DOHH2 (cell line): Measurements from ENCODE around the gene SLC7A9.

Experiments
- H3F3A ChIP-seq: fragments of 200-600 bp; sonication (generic), shearing (Covaris generic); 2 replicates; pipeline ENCODE4 v1.6.0; 2016; ENCODE audit warnings: antibody characterized with exemption, mild to moderate bottlenecking; ENCODE audit not compliant: control insufficient read depth, insufficient read depth
- H3K27ac ChIP-seq: fragments of 200-600 bp; sonication (generic); 2 replicates; pipeline ENCODE4 v1.5.1; 2014; ENCODE audit warnings: low read depth, mild to moderate bottlenecking, low read length, moderate library complexity
- H3K27me3 ChIP-seq: fragments of 200-600 bp; sonication (generic); 2 replicates; pipeline ENCODE4 v1.6.1; 2014; ENCODE audit warnings: mild to moderate bottlenecking, low read length, mixed read lengths; ENCODE audit not compliant: control insufficient read depth
- H3K36me3 ChIP-seq: fragments of 200-600 bp; sonication (generic); 2 replicates; pipeline ENCODE4 v1.6.1; 2014; ENCODE audit warnings: mild to moderate bottlenecking, low read length, moderate library complexity, mixed read lengths; ENCODE audit not compliant: control insufficient read depth
- H3K4me1 ChIP-seq: fragments of 200-600 bp; sonication (generic); 2 replicates; pipeline ENCODE4 v1.6.1; 2014; ENCODE audit warnings: mild to moderate bottlenecking, low read length, mixed read lengths; ENCODE audit not compliant: control insufficient read depth
- H3K4me2 ChIP-seq: fragments of 200-600 bp; sonication (generic); 2 replicates; pipeline ENCODE4 v1.6.0; 2014; ENCODE audit warnings: mild to moderate bottlenecking, low read length, moderate library complexity
- H3K4me3 ChIP-seq: fragments of 200-600 bp; sonication (generic); 2 replicates; pipeline ENCODE4 v1.5.1; 2014; ENCODE audit warnings: mild to moderate bottlenecking, low read length, mixed read lengths
- H3K79me2 ChIP-seq: fragments of 200-600 bp; sonication (generic); 2 replicates; pipeline ENCODE4 v1.6.1; 2014; ENCODE audit warnings: mild to moderate bottlenecking, low read length, mixed read lengths; ENCODE audit not compliant: control insufficient read depth
- H3K9me2 ChIP-seq: fragments of 200-600 bp; sonication (generic); replicated peaks from 2 replicates; pipeline ENCODE4 v1.6.1; 2014; ENCODE audit warnings: mild to moderate bottlenecking, low read length, mixed read lengths; ENCODE audit not compliant: control insufficient read depth
- H3K9me3 ChIP-seq: fragments of 200-600 bp; sonication (generic); 2 replicates; pipeline ENCODE4 v1.6.1; 2014; ENCODE audit warnings: antibody characterized with exemption, low read length, mixed read lengths; ENCODE audit not compliant: control insufficient read depth, insufficient read depth
- H4K20me1 ChIP-seq: fragments of 200-600 bp; sonication (generic); 2 replicates; pipeline ENCODE4 v1.6.0; 2014; ENCODE audit warnings: low read depth, mild to moderate bottlenecking, antibody characterized with exemption, low read length, moderate library complexity; ENCODE audit not compliant: control insufficient read depth, insufficient read depth
- EZH2phosphoT487 ChIP-seq: fragments of 200-600 bp; sonication (generic); IDR thresholded peaks from 2 replicates; pipeline ENCODE4 v1.6.1; 2017; ENCODE audit warnings: borderline replicate concordance, mild to moderate bottlenecking, antibody characterized with exemption, low read length, moderate library complexity, mixed read lengths
- TF ChIP-seq, protein P1 (sequence below): fragments of 200-600 bp; sonication (generic); IDR thresholded peaks from one replicate; pipeline ENCODE4 v1.5.1; 2014; ENCODE audit warnings: antibody characterized with exemption, mild to moderate bottlenecking, low read depth, low read length; ENCODE audit not compliant: poor library complexity, severe bottlenecking

Gene SLC7A9

DNA sequence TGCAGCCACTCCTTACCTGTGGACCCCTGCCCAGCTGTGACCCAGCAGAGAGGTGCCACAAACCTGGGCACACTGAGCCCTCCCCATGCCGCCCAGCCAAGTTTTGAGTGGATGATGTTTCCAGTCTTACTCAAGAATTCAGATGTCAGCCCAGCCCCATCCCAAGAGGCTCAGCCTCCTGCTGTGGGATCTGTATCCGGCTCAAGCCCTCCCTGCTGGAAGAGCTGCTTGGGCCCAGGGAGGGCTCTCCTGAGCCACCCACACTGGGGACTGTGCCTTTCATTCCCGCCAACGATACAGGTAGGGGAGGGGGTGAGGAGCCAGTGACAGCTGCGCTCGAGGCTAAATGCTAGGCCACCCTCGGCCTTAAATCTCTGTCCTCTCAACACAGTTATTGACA is 5.9 kb upstream of the SLC7A9 start:
- Histone ChIP-seq H3K36me3 (no peaks in the 10 kb centered on the region), H3K27ac (no peak overlapping the region), H3K4me3 (no peak overlapping the region), H3K79me2 (no peaks in the 10 kb centered on the region), H4K20me1 (no peaks in the 10 kb centered on the region), H3K4me2 (no peak overlapping the region), H3K9me3 (no peaks in the 10 kb centered on the region), H3K27me3 (no peaks in the 10 kb centered on the region), H3F3A (no peaks in the 10 kb centered on the region), H3K4me1 (no peaks in the 10 kb centered on the region), H3K9me2 (no peaks in the 10 kb centered on the region)
- TF ChIP-seq, protein P1, sequence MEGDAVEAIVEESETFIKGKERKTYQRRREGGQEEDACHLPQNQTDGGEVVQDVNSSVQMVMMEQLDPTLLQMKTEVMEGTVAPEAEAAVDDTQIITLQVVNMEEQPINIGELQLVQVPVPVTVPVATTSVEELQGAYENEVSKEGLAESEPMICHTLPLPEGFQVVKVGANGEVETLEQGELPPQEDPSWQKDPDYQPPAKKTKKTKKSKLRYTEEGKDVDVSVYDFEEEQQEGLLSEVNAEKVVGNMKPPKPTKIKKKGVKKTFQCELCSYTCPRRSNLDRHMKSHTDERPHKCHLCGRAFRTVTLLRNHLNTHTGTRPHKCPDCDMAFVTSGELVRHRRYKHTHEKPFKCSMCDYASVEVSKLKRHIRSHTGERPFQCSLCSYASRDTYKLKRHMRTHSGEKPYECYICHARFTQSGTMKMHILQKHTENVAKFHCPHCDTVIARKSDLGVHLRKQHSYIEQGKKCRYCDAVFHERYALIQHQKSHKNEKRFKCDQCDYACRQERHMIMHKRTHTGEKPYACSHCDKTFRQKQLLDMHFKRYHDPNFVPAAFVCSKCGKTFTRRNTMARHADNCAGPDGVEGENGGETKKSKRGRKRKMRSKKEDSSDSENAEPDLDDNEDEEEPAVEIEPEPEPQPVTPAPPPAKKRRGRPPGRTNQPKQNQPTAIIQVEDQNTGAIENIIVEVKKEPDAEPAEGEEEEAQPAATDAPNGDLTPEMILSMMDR: no peak
- no peak for TF ChIP-seq EZH2phosphoT487

- Histone ChIP-seq H4K20me1 (no peaks in the 10 kb centered on the region), H3K4me3 (no peak overlapping the region), H3K4me2 (no peak overlapping the region), H3K79me2 (no peaks in the 10 kb centered on the region), H3F3A (no peaks in the 10 kb centered on the region), H3K36me3 (no peaks in the 10 kb centered on the region), H3K27me3 (no peaks in the 10 kb centered on the region), H3K9me3 (no peaks in the 10 kb centered on the region), H3K4me1 (no peaks in the 10 kb centered on the region), H3K27ac (no peak overlapping the region), H3K9me2 (no peaks in the 10 kb centered on the region)
- TF ChIP-seq, protein P1: no peak
These were observed 5.0 kb upstream of the SLC7A9 start for GRCh38 chr19:32874605-32875004.

DNA sequence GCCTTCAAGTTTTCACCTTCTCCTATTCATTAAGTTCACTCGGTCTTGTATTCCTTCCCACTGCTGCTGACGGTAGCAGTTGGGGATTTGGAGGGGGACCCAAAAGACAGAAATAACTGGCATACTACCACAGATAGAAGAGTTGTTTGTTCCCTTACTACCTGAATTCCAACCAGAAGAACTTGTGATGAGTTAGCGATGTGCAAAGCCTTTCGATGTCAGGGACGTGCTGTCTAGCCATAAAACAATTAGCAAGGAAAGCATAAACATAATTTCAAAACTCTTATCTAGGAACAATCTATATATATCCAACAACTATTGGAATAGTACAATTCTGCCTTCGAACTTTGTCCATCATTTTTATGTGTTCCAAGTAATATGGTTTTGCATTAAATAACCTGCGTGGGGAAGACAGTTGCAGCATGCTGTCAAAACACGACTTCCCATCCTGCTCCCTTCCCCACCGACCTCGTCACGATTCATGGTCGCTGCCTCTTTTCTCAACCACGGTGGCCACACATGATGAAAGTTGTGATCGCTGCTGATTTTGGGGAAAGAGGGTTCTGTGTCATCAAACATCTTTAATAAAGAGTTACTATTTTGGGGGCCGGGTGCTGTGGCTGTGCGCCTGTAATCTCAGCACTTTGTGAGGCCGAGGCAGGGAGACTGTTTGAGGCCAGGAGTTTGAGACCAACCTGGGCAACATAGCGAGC is 3.8 kb upstream of the SLC7A9 start:
- no peaks in the 10 kb centered on the region for H3K36me3 ChIP-seq
- H3K9me2 ChIP-seq: no peaks in the 10 kb centered on the region
- TF ChIP-seq, protein P1: no peak
- TF ChIP-seq EZH2phosphoT487: no peak
- no peak overlapping the region for H3K27ac ChIP-seq
- H3K4me1 ChIP-seq: no peaks in the 10 kb centered on the region
- no peak overlapping the region for H3K4me2 ChIP-seq
- H3K27me3 ChIP-seq: no peaks in the 10 kb centered on the region
- H3K4me3 ChIP-seq: no peak overlapping the region
- H3K9me3 ChIP-seq: no peaks in the 10 kb centered on the region
- H3F3A ChIP-seq: no peaks in the 10 kb centered on the region
- H3K79me2 ChIP-seq: no peaks in the 10 kb centered on the region
- H4K20me1 ChIP-seq: no peaks in the 10 kb centered on the region
